OCI-LY1 (cell line): Measurements from ENCODE around the gene EIF2AK2.

Experiments
- EZH2 ChIP-seq: fragments of 200-600 bp; sonication (generic), shearing (Covaris generic); IDR thresholded peaks from 2 replicates; pipeline ENCODE4 v1.8.0; 2017; ENCODE audit warnings: borderline replicate concordance, mixed run types, mild to moderate bottlenecking, antibody characterized with exemption, low read length, moderate library complexity, mixed read lengths
- TF ChIP-seq, protein P1 (sequence below): fragments of 200-600 bp; sonication (generic), shearing (Covaris generic); IDR thresholded peaks from 2 replicates; pipeline ENCODE4 v1.5.1; 2017; ENCODE audit warnings: mild to moderate bottlenecking, antibody characterized with exemption, low read length, moderate library complexity, mixed read lengths

DNA sequence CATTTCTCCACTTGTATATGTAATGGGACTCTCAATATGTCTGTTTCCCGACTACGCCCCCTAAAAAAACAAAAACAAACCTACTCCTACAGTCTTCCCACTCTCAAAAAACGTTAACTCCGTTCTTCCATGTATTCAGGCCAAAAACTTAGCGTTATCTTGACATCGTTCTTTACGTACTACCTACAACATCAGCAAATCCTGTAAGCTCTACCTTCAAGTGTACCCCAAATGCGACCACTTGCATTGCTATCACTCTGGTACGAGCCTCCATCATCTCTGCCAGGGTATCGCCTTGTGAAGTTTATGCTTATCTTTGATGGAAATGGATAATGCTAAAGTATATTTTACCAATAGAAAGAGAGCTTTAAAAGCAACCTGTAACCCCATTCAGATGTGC, 72.0 kb downstream of the EIF2AK2 start:
- TF ChIP-seq, protein P1, sequence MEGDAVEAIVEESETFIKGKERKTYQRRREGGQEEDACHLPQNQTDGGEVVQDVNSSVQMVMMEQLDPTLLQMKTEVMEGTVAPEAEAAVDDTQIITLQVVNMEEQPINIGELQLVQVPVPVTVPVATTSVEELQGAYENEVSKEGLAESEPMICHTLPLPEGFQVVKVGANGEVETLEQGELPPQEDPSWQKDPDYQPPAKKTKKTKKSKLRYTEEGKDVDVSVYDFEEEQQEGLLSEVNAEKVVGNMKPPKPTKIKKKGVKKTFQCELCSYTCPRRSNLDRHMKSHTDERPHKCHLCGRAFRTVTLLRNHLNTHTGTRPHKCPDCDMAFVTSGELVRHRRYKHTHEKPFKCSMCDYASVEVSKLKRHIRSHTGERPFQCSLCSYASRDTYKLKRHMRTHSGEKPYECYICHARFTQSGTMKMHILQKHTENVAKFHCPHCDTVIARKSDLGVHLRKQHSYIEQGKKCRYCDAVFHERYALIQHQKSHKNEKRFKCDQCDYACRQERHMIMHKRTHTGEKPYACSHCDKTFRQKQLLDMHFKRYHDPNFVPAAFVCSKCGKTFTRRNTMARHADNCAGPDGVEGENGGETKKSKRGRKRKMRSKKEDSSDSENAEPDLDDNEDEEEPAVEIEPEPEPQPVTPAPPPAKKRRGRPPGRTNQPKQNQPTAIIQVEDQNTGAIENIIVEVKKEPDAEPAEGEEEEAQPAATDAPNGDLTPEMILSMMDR = no peak
- TF ChIP-seq EZH2 = no peak
